Renal pelvis (tissue), 4 donors: ENCODE data around the gene LDLRAD4. TPM values are rescaled to one million over a fixed set of nuclear protein-coding genes. Genes with fewer than 3 reads are reported as not detected.

ENCODE experiments used
- DNase-seq: peaks from one replicate; pipeline ENCODE4 v3.0.0-alpha.2; 2013
- polyA plus RNA-seq, 3 donors: library from polyadenylated mRNA; unstranded; fragments of 120-200 nt; gene quantifications; one replicate each; pipeline ENCODE4 v1.2.1, GENCODE V29; 2013; ENCODE audit not compliant: insufficient read length in 3 of 3

The LDLRAD4 gene
- polyA plus RNA-seq, 3 donors = 9.0 to 11.3 (median 10.6) TPM

- no peak for DNase-seq
Measured at GRCh38 chr18:13198701-13199100, 19.9 kb upstream of the LDLRAD4 start.

- no peak for DNase-seq
Measured at GRCh38 chr18:13199169-13199568, 19.4 kb upstream of the LDLRAD4 start.

GRCh38 chr18:13201292-13201691 is 17.3 kb upstream of the LDLRAD4 start:
- no peak for DNase-seq

GRCh38 chr18:13202571-13202970 is 16.0 kb upstream of the LDLRAD4 start:
- DNase-seq = no peak

- no peak for DNase-seq
Measured at GRCh38 chr18:13206301-13206700, 12.3 kb upstream of the LDLRAD4 start.

- no peak for DNase-seq
Measured at GRCh38 chr18:13207294-13207693, 11.3 kb upstream of the LDLRAD4 start.

GRCh38 chr18:13211534-13211933 is 7.0 kb upstream of the LDLRAD4 start:
- no peak for DNase-seq

GRCh38 chr18:13213036-13213795 is 5.3 kb upstream of the LDLRAD4 start:
- no peak for DNase-seq

GRCh38 chr18:13214609-13215008 is 4.0 kb upstream of the LDLRAD4 start:
- DNase-seq = no peak

GRCh38 chr18:13216092-13216582 is 2.4 kb upstream of the LDLRAD4 start:
- peak; percentile 74 for DNase-seq

GRCh38 chr18:13216711-13217465 is 1.7 kb upstream of the LDLRAD4 start:
- DNase-seq = peak; percentile 62

GRCh38 chr18:13217466-13217961 is 1.0 kb upstream of the LDLRAD4 start:
- peak; percentile 64 for DNase-seq

GRCh38 chr18:13217971-13218367 is 591 bp upstream of the LDLRAD4 start:
- no peak for DNase-seq

- no peak for DNase-seq
Measured at GRCh38 chr18:13218997-13219396, 437 bp downstream of the LDLRAD4 start.

- no peak for DNase-seq
Measured at GRCh38 chr18:13219593-13220159, 1.1 kb downstream of the LDLRAD4 start.

GRCh38 chr18:13220361-13220991 is 1.9 kb downstream of the LDLRAD4 start:
- no peak for DNase-seq

- peak; percentile 74 for DNase-seq
Measured at GRCh38 chr18:13221869-13222855, 3.6 kb downstream of the LDLRAD4 start.

- peak; percentile 54 for DNase-seq
Measured at GRCh38 chr18:13222856-13223281, 4.3 kb downstream of the LDLRAD4 start.

- no peak for DNase-seq
Measured at GRCh38 chr18:13223311-13224143, 5.0 kb downstream of the LDLRAD4 start.

GRCh38 chr18:13225261-13225660 is 6.7 kb downstream of the LDLRAD4 start:
- DNase-seq = no peak
